Neuron (in vitro differentiated cells): Measurements from ENCODE around the gene KLKB1.
A peak's percentile ranks its signal among the peaks of the same experiment; 100 is the strongest.
"Not testable (repeated sequence)": the region's sequence is repeated elsewhere in the genome, so short reads cannot be mapped to it uniquely, and the experiment has no call there.

Experiments used
- H2AFZ ChIP-seq: one replicate; pipeline ENCODE4 v1.6.1; 2013; ENCODE audit warnings: low read depth, mild to moderate bottlenecking, inconsistent platforms, low read length, moderate library complexity
- H3K27me3 ChIP-seq: one replicate; pipeline ENCODE4 v1.6.1; 2013; ENCODE audit warnings: low read length; ENCODE audit not compliant: insufficient read depth
- H3K36me3 ChIP-seq: one replicate; pipeline ENCODE4 v1.6.1; 2013; ENCODE audit warnings: low read length; ENCODE audit not compliant: insufficient read depth
- H3K4me1 ChIP-seq: one replicate; pipeline ENCODE4 v1.6.1; 2013; ENCODE audit warnings: low read length; ENCODE audit not compliant: insufficient read depth
- H3K4me3 ChIP-seq: 2 replicates; pipeline ENCODE4 v1.5.1; 2013; ENCODE audit warnings: mild to moderate bottlenecking, low read length, moderate library complexity
- H3K9me3 ChIP-seq: one replicate; pipeline ENCODE4 v1.6.1; 2013; ENCODE audit warnings: low read length

KLKB1 gene

DNA sequence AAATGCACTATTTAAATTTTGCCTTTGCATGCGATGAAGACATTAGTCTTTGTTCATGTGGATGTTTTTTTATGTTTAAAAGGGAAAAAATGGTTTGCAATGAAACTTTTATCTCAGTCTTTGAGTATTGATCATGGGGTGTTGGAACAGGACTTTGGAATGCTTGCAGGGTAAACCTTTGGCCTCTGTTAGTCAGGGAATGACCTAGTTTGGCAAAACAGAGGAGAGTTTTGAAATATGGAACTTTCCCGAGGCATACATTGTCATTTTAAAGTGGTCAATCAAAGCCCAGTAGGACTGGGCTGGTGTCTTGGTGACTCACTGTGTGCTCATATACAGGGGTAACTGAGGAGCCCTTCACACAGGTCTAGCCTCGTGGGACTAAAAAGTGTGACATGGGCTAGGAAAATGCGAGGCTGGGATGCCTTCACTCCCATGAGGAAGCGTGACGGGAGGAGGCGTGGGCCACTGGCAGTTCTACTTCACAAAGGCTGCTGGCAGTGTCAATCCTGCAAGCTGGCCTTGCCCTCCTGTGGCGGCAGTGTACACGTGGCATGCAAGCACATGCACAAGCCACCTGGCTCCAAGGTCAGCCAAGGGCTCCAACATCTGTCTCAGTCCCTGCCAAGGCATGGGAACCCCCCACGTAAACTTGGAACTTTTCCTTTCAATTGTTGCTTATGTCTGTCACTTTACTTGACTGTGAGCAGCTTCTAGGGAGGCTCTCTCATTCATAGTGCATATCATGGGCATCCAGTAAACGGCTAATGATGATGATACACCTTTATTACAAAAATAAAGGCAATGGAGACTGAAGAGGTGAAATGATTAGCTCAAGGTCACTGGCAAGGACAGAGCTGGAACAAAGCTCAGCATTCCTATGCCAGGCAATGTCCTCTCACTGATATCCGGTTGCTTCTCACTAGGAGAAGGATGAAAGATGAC, 33.5 kb downstream of the KLKB1 start:
- Histone ChIP-seq H3K4me1 (peaks cover 4% of the 10 kb centered on the region), H3K27me3 (peaks cover 5% of the 10 kb centered on the region), H3K36me3 (no peaks in the 10 kb centered on the region), H2AFZ (no peak overlapping the region), H3K4me3 (no peak overlapping the region), H3K9me3 (no peaks in the 10 kb centered on the region)

DNA sequence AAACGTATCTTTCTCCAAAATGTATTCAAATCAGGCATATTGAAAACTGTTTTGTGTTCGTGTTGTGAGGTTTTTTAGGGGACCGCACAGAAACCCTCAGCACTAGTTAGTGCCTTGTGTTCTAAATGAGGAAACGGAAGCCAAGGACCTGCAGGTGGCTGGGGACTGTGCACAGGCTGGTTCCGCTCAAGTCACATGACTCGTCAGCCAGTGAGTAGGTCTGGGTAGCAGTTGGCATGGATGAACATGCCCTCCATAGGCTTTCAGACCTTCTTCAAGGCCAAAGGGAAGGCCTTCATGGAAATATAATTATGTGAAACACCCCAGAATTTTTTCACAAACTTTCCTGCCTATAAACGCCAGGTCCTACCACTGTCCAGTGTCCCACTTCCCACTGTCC, 37.4 kb downstream of the KLKB1 start:
- Histone ChIP-seq H3K4me1 (peaks cover 7% of the 10 kb centered on the region), H3K9me3 (no peaks in the 10 kb centered on the region), H3K27me3 (peaks cover 5% of the 10 kb centered on the region), H3K4me3 (no peak overlapping the region), H3K36me3 (no peaks in the 10 kb centered on the region), H2AFZ (no peak overlapping the region)

DNA sequence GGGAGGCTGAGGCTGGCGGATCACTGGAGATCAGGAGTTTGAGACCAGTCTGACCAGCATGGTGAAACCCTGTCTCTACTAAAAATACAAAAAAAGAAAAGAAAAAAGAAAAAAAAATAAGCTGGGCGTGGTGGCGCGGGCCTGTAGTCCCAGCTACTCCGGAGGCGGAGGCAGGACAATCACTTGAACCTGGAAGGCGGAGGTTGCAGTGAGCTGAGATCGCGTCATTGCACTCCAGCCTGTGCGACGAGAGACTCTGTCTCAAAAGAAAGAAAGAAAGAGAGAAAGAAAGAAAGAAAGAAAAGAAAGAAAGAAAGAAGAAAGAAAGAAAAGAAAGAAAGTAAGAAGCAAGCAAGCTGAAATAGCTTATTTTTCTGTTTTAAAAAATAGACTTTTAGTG, 37.9 kb downstream of the KLKB1 start:
- H3K4me1 ChIP-seq, H3K27me3 ChIP-seq, H3K4me3 ChIP-seq, H3K9me3 ChIP-seq, H3K36me3 ChIP-seq, H2AFZ ChIP-seq: not testable (repeated sequence)

DNA sequence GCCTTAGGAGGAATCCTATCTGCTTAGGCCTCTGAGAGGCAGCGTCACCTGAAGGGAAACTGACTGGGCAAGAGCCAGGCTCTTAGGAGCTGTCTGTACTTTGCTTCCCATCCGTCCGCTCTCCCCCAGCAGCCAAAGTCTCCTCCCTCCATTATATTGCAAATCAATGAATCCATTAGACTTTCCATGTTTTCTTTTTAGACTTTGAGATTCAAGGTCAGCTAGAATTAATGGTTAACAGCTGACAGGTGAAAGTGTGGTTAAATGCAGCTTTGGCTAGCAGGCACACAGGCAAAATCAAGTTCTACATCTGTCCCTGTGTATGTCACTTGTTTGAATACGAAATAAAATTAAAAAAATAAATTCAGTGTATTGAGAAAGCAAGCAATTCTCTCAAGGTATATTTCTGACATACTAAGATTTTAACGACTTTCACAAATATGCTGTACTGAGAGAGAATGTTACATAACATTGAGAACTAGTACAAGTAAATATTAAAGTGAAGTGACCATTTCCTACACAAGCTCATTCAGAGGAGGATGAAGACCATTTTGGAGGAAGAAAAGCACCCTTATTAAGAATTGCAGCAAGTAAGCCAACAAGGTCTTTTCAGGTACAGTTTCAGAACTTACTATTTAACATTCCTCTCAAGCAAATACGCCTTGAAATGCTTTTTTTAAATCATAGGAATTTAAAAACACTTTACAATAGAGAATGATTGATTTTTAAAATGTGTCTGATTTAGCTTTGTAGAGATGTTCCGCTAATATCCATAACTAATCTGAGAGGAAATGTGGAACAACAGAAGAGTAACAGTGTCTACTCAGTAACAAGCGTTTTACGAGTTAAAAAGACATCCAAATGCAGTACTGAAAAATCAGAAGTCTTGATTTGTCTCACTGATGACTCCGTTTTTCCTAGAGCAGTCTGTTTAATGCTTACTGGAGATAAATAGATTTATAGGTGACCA, 38.7 kb downstream of the KLKB1 start, which contains the start of gene F11:
Gene F11 (plus strand): TSS at position 507 of the 970 bp plus-strand sequence. CDS start 948 bp downstream, outside the sequence.
- no peaks in the 10 kb centered on the region for H3K36me3 ChIP-seq
- H3K9me3 ChIP-seq, result no peaks in the 10 kb centered on the region
- H3K4me1 ChIP-seq, result peaks cover 7% of the 10 kb centered on the region
- peaks cover 5% of the 10 kb centered on the region for H3K27me3 ChIP-seq
- H2AFZ ChIP-seq, result peak within 1 kb of the TSS; percentile 47
- H3K4me3 ChIP-seq, result peak within 1 kb of the TSS; percentile 36

DNA sequence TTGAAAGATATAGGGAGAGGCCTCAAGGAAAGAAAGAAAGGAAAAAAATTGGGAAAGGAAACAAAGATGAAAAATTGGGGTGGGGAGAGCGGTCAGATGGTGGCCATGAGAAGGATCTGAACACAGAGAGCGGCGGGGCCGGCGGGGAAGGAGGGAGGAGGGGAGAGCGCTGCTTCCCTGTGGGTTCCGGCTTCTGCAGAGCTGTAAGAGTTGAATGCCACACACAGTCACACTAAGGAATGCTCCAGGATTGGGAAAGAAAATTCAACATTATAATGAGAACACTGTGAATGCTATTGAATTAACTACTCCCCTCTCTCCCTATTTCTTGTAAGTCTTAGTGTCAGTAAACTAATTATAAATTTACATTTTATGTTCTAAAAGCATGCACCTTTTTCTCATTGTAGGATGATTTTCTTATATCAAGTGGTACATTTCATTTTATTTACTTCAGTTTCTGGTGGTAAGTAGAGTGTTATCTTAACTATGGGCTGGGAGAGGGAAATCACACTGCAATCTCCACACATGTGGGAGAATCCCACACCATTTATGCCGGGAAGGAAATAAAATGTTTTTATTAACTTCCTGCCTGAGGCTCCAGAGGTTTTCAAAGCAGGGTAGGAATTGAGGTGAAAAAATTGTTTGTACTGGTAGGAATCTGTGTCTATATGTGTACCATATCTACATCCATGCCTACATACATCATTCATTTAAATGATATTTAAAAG, 39.6 kb downstream of the KLKB1 start:
- no peaks in the 10 kb centered on the region for H3K36me3 ChIP-seq
- peaks cover 9% of the 10 kb centered on the region for H3K27me3 ChIP-seq
- peaks cover 7% of the 10 kb centered on the region for H3K4me1 ChIP-seq
- peak overlapping the region; percentile 47 for H2AFZ ChIP-seq
- H3K4me3 ChIP-seq, result peak overlapping the region; percentile 36
- H3K9me3 ChIP-seq, result no peaks in the 10 kb centered on the region

DNA sequence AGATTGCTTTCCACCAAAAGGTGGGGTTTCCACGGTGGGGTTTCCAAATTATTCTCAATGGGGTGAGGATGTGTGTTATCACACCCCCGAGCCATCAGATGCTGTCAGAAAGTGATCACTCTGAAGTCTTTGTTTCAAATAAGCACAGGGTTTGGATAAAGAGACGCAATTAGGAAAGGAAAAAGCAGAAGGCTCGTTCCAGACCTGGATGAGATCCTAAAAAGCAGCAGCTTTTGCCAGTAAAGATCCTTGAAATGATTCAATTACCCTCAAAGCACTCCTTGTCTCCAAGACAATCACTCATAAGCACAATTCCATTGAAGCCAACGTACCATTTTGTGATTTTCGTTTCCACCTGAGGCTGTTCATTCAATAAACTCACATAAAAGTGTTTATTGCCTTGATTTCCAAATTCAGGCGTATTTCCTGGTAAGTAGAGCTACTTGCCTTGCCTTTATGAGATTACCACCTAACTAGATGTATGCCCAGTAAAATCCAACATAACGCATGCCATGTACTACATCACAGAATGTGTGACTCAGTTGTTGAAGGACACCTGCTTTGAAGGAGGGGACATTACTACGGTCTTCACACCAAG, 43.9 kb downstream of the KLKB1 start:
- Histone ChIP-seq H3K4me1 (peaks cover 3% of the 10 kb centered on the region), H3K4me3 (no peak overlapping the region), H3K36me3 (no peaks in the 10 kb centered on the region), H3K27me3 (peaks cover 4% of the 10 kb centered on the region), H2AFZ (no peak overlapping the region), H3K9me3 (no peaks in the 10 kb centered on the region)

DNA sequence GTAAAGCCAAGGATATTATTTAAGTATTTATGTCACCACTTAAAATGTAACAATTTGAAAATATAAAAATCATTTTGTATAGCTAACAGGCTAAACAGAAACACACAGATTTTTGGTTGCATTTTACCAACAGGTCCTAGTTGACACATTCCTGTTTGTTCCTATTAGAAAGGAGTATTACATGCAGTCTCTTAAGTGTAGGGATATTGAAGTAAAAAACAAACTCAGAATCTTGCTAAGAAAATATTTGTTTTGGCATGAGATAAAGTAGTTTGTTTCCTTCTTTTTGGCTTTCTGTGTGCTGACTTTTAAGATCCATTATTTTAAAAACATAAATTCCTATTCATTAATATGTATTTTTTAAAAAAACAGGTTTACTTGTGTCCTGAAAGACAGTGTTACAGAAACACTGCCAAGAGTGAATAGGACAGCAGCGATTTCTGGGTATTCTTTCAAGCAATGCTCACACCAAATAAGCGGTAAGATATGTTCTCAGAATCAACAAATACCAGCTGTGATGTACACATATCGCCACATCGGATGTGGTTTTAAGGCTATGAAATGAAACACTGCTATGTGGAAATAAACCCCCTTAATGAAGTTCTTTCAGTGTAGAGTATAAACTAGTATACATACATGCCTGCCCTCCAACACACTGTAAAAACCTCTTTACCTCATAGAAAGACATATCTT, 45.5 kb downstream of the KLKB1 start:
- Histone ChIP-seq H3K27me3 (peaks cover 4% of the 10 kb centered on the region), H3K36me3 (no peaks in the 10 kb centered on the region), H3K9me3 (no peaks in the 10 kb centered on the region), H3K4me1 (no peaks in the 10 kb centered on the region), H2AFZ (no peak overlapping the region), H3K4me3 (no peak overlapping the region)

DNA sequence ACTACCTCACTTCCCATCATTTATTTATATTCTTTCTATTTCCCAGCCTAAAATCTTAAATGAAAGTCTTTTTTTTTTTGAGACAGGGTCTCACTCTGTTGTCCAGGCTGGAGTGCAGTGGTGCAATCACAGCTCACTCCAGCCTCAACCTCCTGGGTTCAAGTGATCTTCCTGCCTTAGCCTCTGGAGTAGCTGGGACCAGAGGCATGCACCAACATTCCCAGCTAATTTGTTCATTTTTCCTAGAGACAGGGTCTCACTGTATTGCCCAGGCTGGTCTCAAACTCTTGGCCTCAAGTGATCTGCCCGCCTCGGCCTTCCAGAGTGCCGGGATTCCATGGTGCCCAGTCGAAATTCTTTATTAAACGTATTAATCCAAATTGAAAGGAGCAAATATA, 46.1 kb downstream of the KLKB1 start:
- not testable (repeated sequence) for H3K36me3 ChIP-seq, H3K9me3 ChIP-seq, H3K4me3 ChIP-seq, H2AFZ ChIP-seq, H3K4me1 ChIP-seq, H3K27me3 ChIP-seq

DNA sequence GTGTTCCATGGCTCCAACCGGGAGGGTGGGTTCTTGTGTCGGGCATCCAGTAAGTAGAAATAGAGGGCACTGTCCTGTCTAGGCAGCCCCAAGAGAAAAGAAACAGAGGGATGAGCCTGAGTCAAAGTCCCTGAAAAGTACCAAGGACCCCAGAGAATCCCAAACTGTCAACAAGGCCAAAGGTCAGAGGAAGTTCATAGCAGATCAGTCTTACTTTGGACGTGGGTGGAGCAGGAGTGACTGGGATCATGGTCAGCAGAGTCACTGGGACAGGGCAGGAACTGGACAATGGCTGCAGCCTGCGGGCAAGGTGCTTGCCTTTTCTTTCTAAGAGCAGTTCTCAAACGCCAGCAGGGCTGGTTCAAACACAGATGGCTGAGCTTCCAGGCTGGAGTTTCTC, 56.0 kb downstream of the KLKB1 start:
- H3K36me3 ChIP-seq, result no peaks in the 10 kb centered on the region
- peaks cover 3% of the 10 kb centered on the region for H3K27me3 ChIP-seq
- H3K9me3 ChIP-seq, result no peaks in the 10 kb centered on the region
- H3K4me3 ChIP-seq, result no peak overlapping the region
- H3K4me1 ChIP-seq, result no peaks in the 10 kb centered on the region
- H2AFZ ChIP-seq, result no peak overlapping the region

DNA sequence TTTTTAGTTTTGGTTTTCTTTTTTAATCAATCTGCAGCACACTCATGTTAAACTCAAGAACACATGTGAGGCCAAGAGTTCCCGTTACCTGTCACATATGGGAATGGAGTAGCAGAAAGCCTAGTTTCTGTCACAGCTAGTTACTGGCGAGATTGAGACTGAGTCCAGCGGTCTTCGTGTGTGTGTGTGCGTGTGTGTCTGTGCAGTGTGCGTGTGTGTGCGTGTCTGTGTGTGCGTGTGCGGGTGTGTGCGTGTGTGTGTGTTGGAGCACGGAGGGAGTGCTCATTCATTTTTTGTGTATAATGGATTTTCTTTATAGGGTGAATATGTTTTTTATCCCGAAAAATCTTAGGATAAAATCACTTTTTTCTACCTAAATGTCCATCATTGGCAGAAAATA, 57.8 kb downstream of the KLKB1 start:
- no peak overlapping the region for H2AFZ ChIP-seq
- H3K9me3 ChIP-seq, result no peaks in the 10 kb centered on the region
- no peaks in the 10 kb centered on the region for H3K36me3 ChIP-seq
- H3K4me1 ChIP-seq, result no peaks in the 10 kb centered on the region
- H3K27me3 ChIP-seq, result peaks cover under 1% of the 10 kb centered on the region
- no peak overlapping the region for H3K4me3 ChIP-seq

DNA sequence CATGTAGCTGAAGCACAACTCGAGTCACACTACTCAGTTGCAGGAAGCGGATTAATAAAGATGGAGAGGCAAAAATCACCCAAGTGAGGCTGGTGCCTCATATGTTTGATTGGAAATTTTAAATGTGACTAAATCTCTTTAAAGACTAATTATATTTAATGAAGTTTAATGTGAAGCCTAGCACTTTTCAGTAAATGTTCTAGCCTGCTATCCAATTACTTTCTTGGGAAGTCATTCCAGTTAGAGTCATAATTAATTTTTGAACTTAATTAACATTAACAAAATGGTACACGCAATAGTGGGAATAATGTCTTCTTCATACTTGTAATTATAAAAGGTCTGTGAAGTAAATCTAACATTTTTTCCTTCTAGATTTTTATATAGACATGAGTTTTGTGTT, 59.3 kb downstream of the KLKB1 start:
- Histone ChIP-seq H3K36me3 (no peaks in the 10 kb centered on the region), H2AFZ (no peak overlapping the region), H3K27me3 (peaks cover 3% of the 10 kb centered on the region), H3K4me3 (no peak overlapping the region), H3K4me1 (no peaks in the 10 kb centered on the region), H3K9me3 (no peaks in the 10 kb centered on the region)
